ENCODE measurements around the gene ALKBH4.
"Not testable (repeated sequence)": the region's sequence is repeated elsewhere in the genome, so short reads cannot be mapped to it uniquely, and the experiment has no call there.

DNA sequence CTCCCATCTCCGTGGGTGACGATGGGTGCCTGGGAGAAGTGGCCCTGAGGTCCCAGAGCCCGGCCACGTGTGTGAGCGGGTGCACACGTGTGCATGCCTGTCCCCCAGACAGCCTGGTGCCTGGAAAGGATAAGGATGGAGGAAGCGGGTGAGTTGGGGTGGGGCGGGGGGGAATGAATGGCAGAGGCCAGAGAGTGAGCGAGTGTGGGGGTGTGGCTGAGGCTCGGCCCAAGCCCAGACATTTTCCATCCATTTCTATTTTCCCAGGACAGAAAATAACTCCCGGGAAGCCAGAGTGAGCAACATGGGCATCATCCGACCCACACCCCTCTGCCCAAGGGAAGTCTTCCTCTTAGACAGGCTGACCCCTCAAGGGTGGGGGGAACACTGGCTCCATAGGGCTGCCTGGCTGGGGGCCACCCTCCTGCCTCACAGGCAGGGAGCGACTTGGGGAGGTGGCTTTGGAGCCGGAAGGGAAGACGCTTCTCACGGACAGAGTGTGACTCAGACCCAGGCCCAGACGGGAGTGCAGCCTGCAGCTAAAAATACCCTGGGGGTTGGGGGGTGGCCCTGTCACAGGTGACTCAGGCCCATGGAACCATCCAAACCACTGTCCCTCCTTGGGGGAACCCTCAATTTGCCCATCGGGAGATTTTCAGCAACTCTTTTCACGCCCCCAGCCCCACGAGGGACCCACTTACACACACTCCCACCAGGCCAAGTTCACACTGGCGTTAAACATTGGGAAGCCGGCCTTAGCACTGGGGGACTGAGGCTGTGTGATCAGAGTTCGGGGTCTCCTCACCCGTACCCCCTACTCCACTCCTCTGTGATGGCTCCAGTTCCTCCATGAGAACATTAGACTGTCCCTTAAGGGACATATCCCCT is 40.9 kb upstream of the ALKBH4 start:
- TF ChIP-seq, protein P1, sequence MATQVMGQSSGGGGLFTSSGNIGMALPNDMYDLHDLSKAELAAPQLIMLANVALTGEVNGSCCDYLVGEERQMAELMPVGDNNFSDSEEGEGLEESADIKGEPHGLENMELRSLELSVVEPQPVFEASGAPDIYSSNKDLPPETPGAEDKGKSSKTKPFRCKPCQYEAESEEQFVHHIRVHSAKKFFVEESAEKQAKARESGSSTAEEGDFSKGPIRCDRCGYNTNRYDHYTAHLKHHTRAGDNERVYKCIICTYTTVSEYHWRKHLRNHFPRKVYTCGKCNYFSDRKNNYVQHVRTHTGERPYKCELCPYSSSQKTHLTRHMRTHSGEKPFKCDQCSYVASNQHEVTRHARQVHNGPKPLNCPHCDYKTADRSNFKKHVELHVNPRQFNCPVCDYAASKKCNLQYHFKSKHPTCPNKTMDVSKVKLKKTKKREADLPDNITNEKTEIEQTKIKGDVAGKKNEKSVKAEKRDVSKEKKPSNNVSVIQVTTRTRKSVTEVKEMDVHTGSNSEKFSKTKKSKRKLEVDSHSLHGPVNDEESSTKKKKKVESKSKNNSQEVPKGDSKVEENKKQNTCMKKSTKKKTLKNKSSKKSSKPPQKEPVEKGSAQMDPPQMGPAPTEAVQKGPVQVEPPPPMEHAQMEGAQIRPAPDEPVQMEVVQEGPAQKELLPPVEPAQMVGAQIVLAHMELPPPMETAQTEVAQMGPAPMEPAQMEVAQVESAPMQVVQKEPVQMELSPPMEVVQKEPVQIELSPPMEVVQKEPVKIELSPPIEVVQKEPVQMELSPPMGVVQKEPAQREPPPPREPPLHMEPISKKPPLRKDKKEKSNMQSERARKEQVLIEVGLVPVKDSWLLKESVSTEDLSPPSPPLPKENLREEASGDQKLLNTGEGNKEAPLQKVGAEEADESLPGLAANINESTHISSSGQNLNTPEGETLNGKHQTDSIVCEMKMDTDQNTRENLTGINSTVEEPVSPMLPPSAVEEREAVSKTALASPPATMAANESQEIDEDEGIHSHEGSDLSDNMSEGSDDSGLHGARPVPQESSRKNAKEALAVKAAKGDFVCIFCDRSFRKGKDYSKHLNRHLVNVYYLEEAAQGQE (IDR thresholded peaks at IDR 0.05; ENCODE audit: borderline replicate concordance) = not testable (repeated sequence)
- TF ChIP-seq EP300 (conservative IDR thresholded peaks at IDR 0.05; ENCODE audit: poor library complexity, severe bottlenecking); CTCF (IDR thresholded peaks at IDR 0.05; ENCODE audit: poor library complexity, severe bottlenecking); TAF1 (IDR thresholded peaks at IDR 0.05; ENCODE audit: low read depth); EZH2 (IDR thresholded peaks at IDR 0.05; ENCODE audit: borderline replicate concordance, insufficient read depth, low read length, poor library complexity, severe bottlenecking); MXI1 (conservative IDR thresholded peaks at IDR 0.05; ENCODE audit: poor library complexity, severe bottlenecking); POLR2AphosphoS5 (IDR thresholded peaks at IDR 0.05); RAD21 (conservative IDR thresholded peaks at IDR 0.05): not testable (repeated sequence)
